ENCODE measurements around the gene PRDM16.

The PRDM16 gene

GRCh38 chr1:3483801-3484444 lies 414.9 kb downstream of the PRDM16 start (continued):
- TF ChIP-seq ZNF18 (tag by site-specific recombination; IDR thresholded peaks at IDR 0.05) (no peak), ZNF266 (tag by site-specific recombination; IDR thresholded peaks at IDR 0.05; ENCODE audit: low read depth) (no peak), ZNF175 (tag by site-specific recombination; IDR thresholded peaks at IDR 0.05) (no peak), PRDM2 (tag by site-specific recombination; IDR thresholded peaks at IDR 0.05; ENCODE audit: borderline replicate concordance) (no peak), ZNF114 (tag by site-specific recombination; IDR thresholded peaks at IDR 0.05) (no peak), ZNF488 (tag by site-specific recombination; IDR thresholded peaks at IDR 0.05) (no peak), ZNF621 (tag by site-specific recombination; IDR thresholded peaks at IDR 0.05) (no peak), EGR2 (tag by site-specific recombination; IDR thresholded peaks at IDR 0.05; ENCODE audit: low read depth) (no peak), ZNF776 (tag by site-specific recombination; IDR thresholded peaks at IDR 0.05; ENCODE audit: borderline replicate concordance) (no peak), ZNF76 (tag by site-specific recombination; IDR thresholded peaks at IDR 0.05; ENCODE audit: borderline replicate concordance, low read depth) (no peak), ZNF132 (tag by site-specific recombination; IDR thresholded peaks at IDR 0.05; ENCODE audit: borderline replicate concordance) (no peak), ZNF660 (tag by site-specific recombination; IDR thresholded peaks at IDR 0.05) (no peak), KLF7 (tag by site-specific recombination; IDR thresholded peaks at IDR 0.05; ENCODE audit: borderline replicate concordance) (peak; percentile 31; the same call in 1 of the 2 replicates), HOXC10 (CRISPR knock-in tag; IDR thresholded peaks at IDR 0.05) (no peak), ZNF658 (tag by site-specific recombination; IDR thresholded peaks at IDR 0.05) (no peak), INSM2 (tag by site-specific recombination; IDR thresholded peaks at IDR 0.05) (peak; percentile 46; the same call in 1 of the 2 replicates), SP7 (tag by site-specific recombination; IDR thresholded peaks at IDR 0.05) (no peak), ZNF449 (tag by site-specific recombination; IDR thresholded peaks at IDR 0.05) (no peak), ZNF510 (tag by site-specific recombination; IDR thresholded peaks at IDR 0.05; ENCODE audit: insufficient replicate concordance) (no peak), ZNF747 (tag by site-specific recombination; IDR thresholded peaks at IDR 0.05) (no peak), ZBTB6 (tag by site-specific recombination; IDR thresholded peaks at IDR 0.05) (no peak), ZBTB21 (tag by site-specific recombination; IDR thresholded peaks at IDR 0.05) (no peak), ELK4 (IDR thresholded peaks at IDR 0.05; ENCODE audit: borderline replicate concordance, low read depth, low read length) (no peak), ZNF704 (tag by site-specific recombination; IDR thresholded peaks at IDR 0.05) (no peak)
